DND-41 (cell line): Measurements from ENCODE around the gene PHF14.

Experiments
- ATAC-seq: fragments of 200-7000 bp; cut with Tn5 transposase; 3 replicates; pipeline ENCODE4 v1.9.1; 2021; ENCODE audit warnings: low read depth; ENCODE audit not compliant: insufficient read depth
- DNase-seq: peaks from one replicate; pipeline ENCODE4 v3.0.0-alpha.2; 2020
- H2AFZ ChIP-seq: 2 replicates; pipeline ENCODE4 v1.6.0; 2012; ENCODE audit warnings: low read depth, low read length
- H3K27ac ChIP-seq: 2 replicates; pipeline ENCODE4 v1.5.1; 2012; ENCODE audit warnings: low read length, inconsistent platforms
- H3K27me3 ChIP-seq: fragments of 200-600 bp; sonication (generic); 2 replicates; pipeline ENCODE4 v1.6.0; 2012; ENCODE audit warnings: low read length, mild to moderate bottlenecking, inconsistent platforms; ENCODE audit not compliant: insufficient read depth, poor library complexity
- H3K36me3 ChIP-seq: 2 replicates; pipeline ENCODE4 v1.5.1; 2012; ENCODE audit warnings: low read length, inconsistent platforms; ENCODE audit not compliant: insufficient read depth
- H3K4me1 ChIP-seq: 2 replicates; pipeline ENCODE4 v1.5.1; 2012; ENCODE audit warnings: mild to moderate bottlenecking, low read length; ENCODE audit not compliant: insufficient read depth
- H3K4me2 ChIP-seq: 2 replicates; pipeline ENCODE4 v1.6.0; 2012; ENCODE audit warnings: mild to moderate bottlenecking, moderate library complexity, low read length, inconsistent platforms; ENCODE audit not compliant: insufficient read depth
- H3K4me3 ChIP-seq, 2 experiments: fragments of 200-600 bp in 1 of 2; shearing (Covaris generic) in 1 of 2; 2 replicates each; pipeline ENCODE4 v1.5.1; 2012 to 2016; ENCODE audit warnings: inconsistent platforms in 2 of 2, low read length in 2 of 2, mild to moderate bottlenecking in 2 of 2, low read depth in 1 of 2, moderate library complexity in 1 of 2
- H3K79me2 ChIP-seq: 2 replicates; pipeline ENCODE4 v1.6.0; 2012; ENCODE audit warnings: low read length, inconsistent platforms; ENCODE audit not compliant: insufficient read depth
- H3K9ac ChIP-seq: 2 replicates; pipeline ENCODE4 v1.6.0; 2012; ENCODE audit warnings: low read depth, mild to moderate bottlenecking, inconsistent platforms, low read length, moderate library complexity
- H3K9me3 ChIP-seq: 2 replicates; pipeline ENCODE4 v1.5.1; 2012; ENCODE audit warnings: low read length, moderate library complexity, mild to moderate bottlenecking, inconsistent platforms; ENCODE audit not compliant: insufficient read depth, severe bottlenecking
- H4K20me1 ChIP-seq: 2 replicates; pipeline ENCODE4 v1.6.0; 2012; ENCODE audit warnings: low read length; ENCODE audit not compliant: insufficient read depth
- EZH2 ChIP-seq: IDR thresholded peaks from 3 replicates; pipeline ENCODE4 v1.6.1; 2012; ENCODE audit warnings: borderline replicate concordance, low read depth, mild to moderate bottlenecking, moderate library complexity, low read length, inconsistent platforms; ENCODE audit not compliant: severe bottlenecking
- TF ChIP-seq, protein P1 (sequence below): IDR thresholded peaks from 2 replicates; pipeline ENCODE4 v1.5.1; 2012; ENCODE audit warnings: borderline replicate concordance, low read length, moderate library complexity, mild to moderate bottlenecking; ENCODE audit not compliant: poor library complexity, severe bottlenecking; ENCODE audit errors: extremely low read depth

PHF14 gene

DNA sequence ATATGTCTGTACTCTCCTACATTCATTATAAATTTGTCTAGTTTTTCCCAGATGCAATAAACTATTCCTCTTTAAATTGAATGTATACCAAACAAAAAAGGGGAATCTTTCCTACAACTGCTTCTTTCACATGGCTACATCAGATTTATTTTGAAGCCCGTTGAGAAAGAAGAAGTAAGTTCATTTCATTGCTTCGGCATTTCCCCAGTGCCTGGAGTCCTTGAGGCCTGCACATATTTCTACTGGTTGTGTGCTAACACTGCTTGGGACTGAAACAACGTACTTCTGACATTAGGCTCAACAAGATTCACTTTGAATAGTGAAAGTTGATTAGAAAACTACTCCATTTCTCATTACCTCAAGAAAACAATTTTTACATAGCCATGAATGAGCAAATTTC is 201.7 kb downstream of the PHF14 start:
- H3K36me3 ChIP-seq, result no peaks in the 10 kb centered on the region; the same call in 1 of the 2 replicates
- ATAC-seq (no peak), DNase-seq (no peak)
- H3K27me3 ChIP-seq, result no peaks in the 10 kb centered on the region
- no peaks in the 10 kb centered on the region for H3K4me1 ChIP-seq
- no peaks in the 10 kb centered on the region for H4K20me1 ChIP-seq
- H3K9ac ChIP-seq, result no peak overlapping the region
- H3K4me2 ChIP-seq, result no peak overlapping the region
- no peak overlapping the region for H3K4me3 ChIP-seq
- H3K27ac ChIP-seq, result no peak overlapping the region
- H3K79me2 ChIP-seq, result no peaks in the 10 kb centered on the region
- H2AFZ ChIP-seq, result no peak overlapping the region
- TF ChIP-seq EZH2, result no peak
- TF ChIP-seq, protein P1, sequence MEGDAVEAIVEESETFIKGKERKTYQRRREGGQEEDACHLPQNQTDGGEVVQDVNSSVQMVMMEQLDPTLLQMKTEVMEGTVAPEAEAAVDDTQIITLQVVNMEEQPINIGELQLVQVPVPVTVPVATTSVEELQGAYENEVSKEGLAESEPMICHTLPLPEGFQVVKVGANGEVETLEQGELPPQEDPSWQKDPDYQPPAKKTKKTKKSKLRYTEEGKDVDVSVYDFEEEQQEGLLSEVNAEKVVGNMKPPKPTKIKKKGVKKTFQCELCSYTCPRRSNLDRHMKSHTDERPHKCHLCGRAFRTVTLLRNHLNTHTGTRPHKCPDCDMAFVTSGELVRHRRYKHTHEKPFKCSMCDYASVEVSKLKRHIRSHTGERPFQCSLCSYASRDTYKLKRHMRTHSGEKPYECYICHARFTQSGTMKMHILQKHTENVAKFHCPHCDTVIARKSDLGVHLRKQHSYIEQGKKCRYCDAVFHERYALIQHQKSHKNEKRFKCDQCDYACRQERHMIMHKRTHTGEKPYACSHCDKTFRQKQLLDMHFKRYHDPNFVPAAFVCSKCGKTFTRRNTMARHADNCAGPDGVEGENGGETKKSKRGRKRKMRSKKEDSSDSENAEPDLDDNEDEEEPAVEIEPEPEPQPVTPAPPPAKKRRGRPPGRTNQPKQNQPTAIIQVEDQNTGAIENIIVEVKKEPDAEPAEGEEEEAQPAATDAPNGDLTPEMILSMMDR, result no peak
- no peaks in the 10 kb centered on the region for H3K9me3 ChIP-seq

DNA sequence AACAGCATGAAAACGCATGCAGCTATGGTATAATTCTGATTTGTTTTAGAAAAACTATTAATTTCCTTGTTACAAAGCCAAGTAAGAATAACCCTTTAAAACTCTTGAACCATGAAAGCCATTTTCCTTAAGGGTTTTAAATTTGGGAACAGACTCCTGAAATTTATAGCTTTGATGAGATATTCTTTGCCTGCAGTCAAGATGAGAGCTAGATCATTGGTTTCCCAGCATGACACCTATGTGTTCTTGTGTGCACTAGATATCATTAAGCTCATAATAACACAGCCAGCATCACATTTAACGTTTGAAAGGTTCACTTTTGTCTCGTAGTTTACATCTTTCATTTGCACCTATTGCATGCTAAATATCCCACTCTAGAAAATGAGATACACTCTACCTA is 202.2 kb downstream of the PHF14 start:
- Histone ChIP-seq H3K27me3 (no peaks in the 10 kb centered on the region), H3K36me3 (no peaks in the 10 kb centered on the region; the same call in 1 of the 2 replicates), H3K27ac (no peak overlapping the region), H4K20me1 (no peaks in the 10 kb centered on the region), H3K4me3 (no peak overlapping the region), H3K9me3 (no peaks in the 10 kb centered on the region), H3K4me2 (no peak overlapping the region), H3K9ac (no peak overlapping the region), H2AFZ (no peak overlapping the region), H3K4me1 (no peaks in the 10 kb centered on the region), H3K79me2 (no peaks in the 10 kb centered on the region)
- TF ChIP-seq, protein P1, result no peak
- DNase-seq (no peak), ATAC-seq (no peak)

DNA sequence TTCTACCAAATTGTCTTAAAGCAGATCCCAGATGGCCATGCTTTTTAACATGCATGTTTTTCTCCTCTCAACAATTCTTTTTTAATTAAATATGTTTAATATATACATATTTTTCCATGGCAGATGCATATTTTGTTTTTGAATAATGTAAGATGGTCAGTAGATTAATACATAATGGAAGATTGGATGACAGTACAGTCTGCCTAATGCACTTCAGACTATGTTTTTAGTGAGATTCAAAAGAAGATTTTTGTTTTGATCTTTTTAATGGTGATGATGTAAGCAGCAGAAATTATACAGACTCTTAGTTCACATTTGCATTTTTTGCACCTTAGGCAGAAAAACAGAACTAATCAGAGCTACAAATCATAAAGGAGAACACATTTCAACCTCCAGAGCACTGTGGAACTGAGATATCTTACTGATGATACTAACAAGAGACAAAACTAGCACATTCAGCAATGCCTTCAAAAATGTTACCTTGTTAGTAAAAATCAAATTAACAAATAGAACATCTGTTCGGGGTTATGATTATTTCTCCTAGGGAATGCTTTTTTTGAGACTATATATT is 203.4 kb downstream of the PHF14 start:
- H3K9ac ChIP-seq, result no peak overlapping the region
- TF ChIP-seq EZH2, result no peak
- TF ChIP-seq, protein P1, result no peak
- no peak overlapping the region for H3K4me2 ChIP-seq
- H3K79me2 ChIP-seq, result no peaks in the 10 kb centered on the region
- no peak overlapping the region for H3K27ac ChIP-seq
- H3K4me1 ChIP-seq, result no peaks in the 10 kb centered on the region
- ATAC-seq (no peak), DNase-seq (no peak)
- no peak overlapping the region for H2AFZ ChIP-seq
- H3K27me3 ChIP-seq, result no peaks in the 10 kb centered on the region
- no peaks in the 10 kb centered on the region for H4K20me1 ChIP-seq
- no peaks in the 10 kb centered on the region for H3K9me3 ChIP-seq
- H3K4me3 ChIP-seq, result no peak overlapping the region
- H3K36me3 ChIP-seq, result no peaks in the 10 kb centered on the region

DNA sequence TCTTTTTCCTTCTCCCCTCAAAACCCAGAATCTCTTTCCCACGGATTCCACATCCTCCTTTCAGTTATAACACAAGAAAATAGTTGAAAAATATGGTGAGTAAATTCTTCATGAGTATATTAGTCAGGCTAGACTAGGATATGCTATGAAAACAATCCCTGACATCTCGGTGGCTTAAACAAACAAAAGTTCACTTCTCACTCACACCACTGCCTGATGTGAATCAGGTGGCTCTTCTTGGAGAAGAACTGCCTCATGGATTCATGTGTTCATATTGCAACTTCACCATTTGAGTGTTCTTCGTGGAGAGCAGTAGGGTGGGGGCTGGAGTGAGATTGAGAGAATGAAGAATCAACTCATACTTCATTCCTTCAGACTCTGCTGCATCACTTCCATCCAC is 204.1 kb downstream of the PHF14 start:
- H3K4me2 ChIP-seq, result no peak overlapping the region
- H3K27me3 ChIP-seq, result no peaks in the 10 kb centered on the region
- no peaks in the 10 kb centered on the region for H3K36me3 ChIP-seq
- no peaks in the 10 kb centered on the region for H3K9me3 ChIP-seq
- H4K20me1 ChIP-seq, result no peaks in the 10 kb centered on the region
- H3K4me3 ChIP-seq, result no peak overlapping the region
- TF ChIP-seq, protein P1, result no peak
- TF ChIP-seq EZH2, result no peak
- no peak overlapping the region for H2AFZ ChIP-seq
- H3K79me2 ChIP-seq, result no peaks in the 10 kb centered on the region
- H3K4me1 ChIP-seq, result no peaks in the 10 kb centered on the region
- no peak for DNase-seq
- H3K9ac ChIP-seq, result no peak overlapping the region
- no peak for ATAC-seq
- no peak overlapping the region for H3K27ac ChIP-seq
